Left lung (tissue), 10 donors: ENCODE data around the gene PIP4K2A. TPM values are rescaled to one million over a fixed set of nuclear protein-coding genes. Genes with fewer than 3 reads are reported as not detected.

Experiments used
- ATAC-seq: fragments of 200-7000 bp; cut with Tn5 transposase; one replicate; pipeline ENCODE4 v1.9.1; 2020; ENCODE audit warnings: moderate library complexity
- DNase-seq, 4 donors: peaks; one replicate each; pipeline ENCODE4 v3.0.0-alpha.2; 2013 to 2020
- H3K27ac ChIP-seq, 2 donors: fragments of 200-600 bp; sonication (generic) in 1 of 2; one replicate each; pipeline versions ENCODE4 v1.5.0 to v1.8.0; 2020 to 2021
- H3K27me3 ChIP-seq, 2 donors: fragments of 200-600 bp; sonication (generic) in 1 of 2; one replicate each; pipeline versions ENCODE4 v1.5.0 to v1.8.0; 2020 to 2021
- H3K36me3 ChIP-seq, 2 donors: fragments of 200-600 bp; sonication (generic) in 1 of 2; one replicate each; pipeline versions ENCODE4 v1.5.0 to v1.8.0; 2020 to 2021
- H3K4me1 ChIP-seq, 2 donors: fragments of 200-600 bp; one replicate each; pipeline ENCODE4 v1.8.0; 2021
- H3K4me3 ChIP-seq, 2 donors: fragments of 200-600 bp; sonication (generic) in 1 of 2; one replicate each; pipeline versions ENCODE4 v1.5.0 to v1.8.0; 2020 to 2021; ENCODE audit warnings: mild to moderate bottlenecking in 1 of 2
- H3K9me3 ChIP-seq, 2 donors: fragments of 200-600 bp; sonication (generic) in 1 of 2; one replicate each; pipeline versions ENCODE4 v1.5.0 to v1.8.0; 2020 to 2021
- intact Hi-C, 2 donors: fragments of 100-400 bp; cut with DNase I; formaldehyde crosslinking; loops; one replicate each; pipeline versions ENCODE4 v1.11.2 to v1.14.2; 2022
- polyA plus RNA-seq, 6 donors: library from polyadenylated mRNA; unstranded; fragments of 120-200 nt; gene quantifications; one replicate each; pipeline ENCODE4 v1.2.1, GENCODE V29; 2013; ENCODE audit not compliant: insufficient read length in 6 of 6
- total RNA-seq, 2 donors: library from RNA; stranded (reverse); fragmentation: NEBNext Ultra II Directional; extraction: Animal tissue kit (Norgen Biotek cat#: 25700); gene quantifications; one replicate each; pipeline ENCODE4 v1.2.1, GENCODE V29; 2021
- TF ChIP-seq, protein P1 (sequence below), 2 donors: fragments of 200-600 bp; sonication (generic) in 1 of 2; IDR thresholded peaks; one replicate each; pipeline versions ENCODE4 v1.5.0 to v1.8.0; 2021; ENCODE audit warnings: antibody characterized with exemption in 2 of 2
- donor health status: DM: no; HTN: yes; CAD: no.
- donor health status: DM: no; HTN: no; CAD: no.

PIP4K2A gene
- total and polyA plus RNA-seq, 8 donors, result 24.9 to 53.8 (median 29.5) TPM

DNA sequence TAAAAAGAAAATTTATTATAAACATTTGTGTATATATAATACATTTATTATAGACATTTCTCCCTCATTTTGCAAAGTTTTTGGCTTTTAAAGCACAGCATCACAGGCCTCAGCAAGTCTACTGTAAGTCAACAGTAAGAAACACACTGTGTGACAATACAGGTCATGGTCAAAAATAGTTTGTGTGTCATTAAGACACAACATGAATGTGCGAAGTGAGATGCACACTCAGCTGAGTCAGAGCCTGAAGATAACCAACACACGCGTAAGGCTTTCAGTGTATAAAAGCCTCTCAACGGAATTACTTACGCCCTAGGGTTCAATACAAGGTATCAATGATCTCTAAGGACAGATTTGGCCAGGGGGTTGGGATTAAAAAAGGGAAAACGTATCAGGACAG is 157.6 kb downstream of the PIP4K2A start:
- H3K27me3 ChIP-seq, result no peaks in the 10 kb centered on the region
- H3K4me1 ChIP-seq, result no peaks in the 10 kb centered on the region
- no peak for ATAC-seq
- intact Hi-C loops, result no loop called here
- TF ChIP-seq, protein P1, sequence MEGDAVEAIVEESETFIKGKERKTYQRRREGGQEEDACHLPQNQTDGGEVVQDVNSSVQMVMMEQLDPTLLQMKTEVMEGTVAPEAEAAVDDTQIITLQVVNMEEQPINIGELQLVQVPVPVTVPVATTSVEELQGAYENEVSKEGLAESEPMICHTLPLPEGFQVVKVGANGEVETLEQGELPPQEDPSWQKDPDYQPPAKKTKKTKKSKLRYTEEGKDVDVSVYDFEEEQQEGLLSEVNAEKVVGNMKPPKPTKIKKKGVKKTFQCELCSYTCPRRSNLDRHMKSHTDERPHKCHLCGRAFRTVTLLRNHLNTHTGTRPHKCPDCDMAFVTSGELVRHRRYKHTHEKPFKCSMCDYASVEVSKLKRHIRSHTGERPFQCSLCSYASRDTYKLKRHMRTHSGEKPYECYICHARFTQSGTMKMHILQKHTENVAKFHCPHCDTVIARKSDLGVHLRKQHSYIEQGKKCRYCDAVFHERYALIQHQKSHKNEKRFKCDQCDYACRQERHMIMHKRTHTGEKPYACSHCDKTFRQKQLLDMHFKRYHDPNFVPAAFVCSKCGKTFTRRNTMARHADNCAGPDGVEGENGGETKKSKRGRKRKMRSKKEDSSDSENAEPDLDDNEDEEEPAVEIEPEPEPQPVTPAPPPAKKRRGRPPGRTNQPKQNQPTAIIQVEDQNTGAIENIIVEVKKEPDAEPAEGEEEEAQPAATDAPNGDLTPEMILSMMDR (IDR thresholded peaks at IDR 0.05), result no peak
- no peak overlapping the region for H3K4me3 ChIP-seq
- H3K27ac ChIP-seq, result no peak overlapping the region
- H3K36me3 ChIP-seq, result peaks cover 0 to 25% of the 10 kb centered on the region in 2 donors
- H3K9me3 ChIP-seq, result no peaks in the 10 kb centered on the region
- DNase-seq, result no peak

- intact Hi-C loops, result no loop called here
- peak in 3 of 4 donors; percentile 56 to 95 (median 94) for DNase-seq
- TF ChIP-seq, protein P1 (IDR thresholded peaks at IDR 0.05), result no peak
- Histone ChIP-seq H3K4me1 (no peaks in the 10 kb centered on the region), H3K9me3 (no peaks in the 10 kb centered on the region), H3K27ac (peak overlapping the region; percentile 24 to 57), H3K4me3 (no peak overlapping the region), H3K36me3 (peaks cover 0 to 34% of the 10 kb centered on the region in 2 donors), H3K27me3 (no peaks in the 10 kb centered on the region)
- peak; percentile 90 for ATAC-seq
Measured at GRCh38 chr10:22554461-22555182, 159.8 kb downstream of the PIP4K2A start.

DNA sequence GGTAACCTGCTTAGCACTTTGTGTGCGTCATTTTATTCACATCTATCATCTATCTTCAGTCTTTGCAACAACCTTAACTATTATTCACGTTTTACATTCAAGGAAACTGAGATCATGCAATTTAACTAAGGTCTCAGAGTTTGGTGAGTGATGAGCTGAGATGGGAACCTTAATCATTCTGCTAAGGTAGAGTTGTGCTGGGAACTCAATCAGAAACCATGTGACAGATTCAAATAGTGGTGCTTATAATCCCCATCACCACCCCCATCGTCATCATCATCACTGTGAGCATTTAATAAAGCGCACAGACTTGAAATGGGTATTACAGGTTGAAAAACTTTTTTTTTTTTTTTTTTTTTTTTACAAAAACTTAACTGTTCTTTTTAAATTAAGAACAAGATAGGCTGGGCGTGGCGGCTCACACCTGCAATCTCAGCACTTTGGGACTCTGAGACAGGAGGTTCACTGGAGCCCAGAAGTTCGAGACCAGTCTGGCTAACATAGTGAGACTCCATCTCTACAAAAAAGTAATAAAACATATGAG is 160.9 kb downstream of the PIP4K2A start:
- Histone ChIP-seq H3K36me3 (peaks cover 0 to 39% of the 10 kb centered on the region in 2 donors), H3K4me3 (no peak overlapping the region), H3K9me3 (no peaks in the 10 kb centered on the region), H3K27ac (no peak overlapping the region), H3K27me3 (no peaks in the 10 kb centered on the region), H3K4me1 (no peaks in the 10 kb centered on the region)
- TF ChIP-seq, protein P1 (IDR thresholded peaks at IDR 0.05), result no peak
- intact Hi-C loops, result no loop called here
- ATAC-seq (no peak), DNase-seq (no peak)

DNA sequence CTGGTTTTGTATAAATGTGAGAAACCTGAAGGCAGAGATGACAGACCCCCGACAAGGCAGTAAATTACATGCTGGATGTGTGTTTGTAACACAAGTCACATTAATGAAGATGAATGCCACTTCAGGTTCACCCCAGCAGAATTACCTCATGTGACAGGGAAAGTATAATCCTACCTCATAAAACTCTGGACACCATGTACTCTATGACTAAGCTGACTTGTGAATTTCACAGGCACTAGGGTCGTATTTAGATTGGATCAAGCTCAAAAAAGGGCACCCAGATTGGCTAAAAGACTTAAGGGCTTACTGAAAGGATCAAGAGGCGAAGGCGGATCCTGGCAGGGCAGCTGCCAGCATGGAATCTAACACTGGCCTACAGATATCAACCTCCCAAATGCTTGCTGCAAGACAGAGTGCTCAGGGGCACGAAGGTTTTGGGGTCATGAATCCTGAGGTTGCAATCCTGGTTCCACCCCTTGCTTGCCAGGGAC is 161.4 kb downstream of the PIP4K2A start:
- Histone ChIP-seq H3K27ac (no peak overlapping the region), H3K27me3 (no peaks in the 10 kb centered on the region), H3K9me3 (no peaks in the 10 kb centered on the region), H3K36me3 (peaks cover 0 to 45% of the 10 kb centered on the region in 2 donors), H3K4me1 (no peaks in the 10 kb centered on the region), H3K4me3 (no peak overlapping the region)
- ATAC-seq (no peak), DNase-seq (no peak)
- intact Hi-C loops, result no loop called here
- TF ChIP-seq, protein P1 (IDR thresholded peaks at IDR 0.05), result no peak

GRCh38 chr10:22551681-22552365 is 162.6 kb downstream of the PIP4K2A start:
- no peaks in the 10 kb centered on the region for H3K27me3 ChIP-seq
- H3K9me3 ChIP-seq, result no peaks in the 10 kb centered on the region
- ATAC-seq (no peak), DNase-seq (no peak)
- H3K36me3 ChIP-seq, result peaks cover 0 to 55% of the 10 kb centered on the region in 2 donors
- intact Hi-C loops, result no loop called here
- no peaks in the 10 kb centered on the region for H3K4me1 ChIP-seq
- H3K27ac ChIP-seq, result no peak overlapping the region
- TF ChIP-seq, protein P1 (IDR thresholded peaks at IDR 0.05), result no peak
- H3K4me3 ChIP-seq, result no peak overlapping the region
